HUES6 (cell line): ENCODE data around the gene CYP19A1.
A peak's percentile ranks its signal among the peaks of the same experiment; 100 is the strongest.

Source experiments
- H3K27ac ChIP-seq: 2 replicates; pipeline ENCODE4 v1.7.0; 2013; ENCODE audit warnings: low read depth, mild to moderate bottlenecking, low read length, inconsistent platforms
- H3K27me3 ChIP-seq: 2 replicates; pipeline ENCODE4 v1.6.1; 2013; ENCODE audit warnings: low read length; ENCODE audit not compliant: control insufficient read depth, insufficient read depth
- H3K36me3 ChIP-seq: 2 replicates; pipeline ENCODE4 v1.6.1; 2013; ENCODE audit warnings: low read length; ENCODE audit not compliant: control insufficient read depth, insufficient read depth
- H3K4me1 ChIP-seq: 2 replicates; pipeline ENCODE4 v1.6.1; 2013; ENCODE audit warnings: low read length; ENCODE audit not compliant: control insufficient read depth, insufficient read depth
- H3K4me3 ChIP-seq: 2 replicates; pipeline ENCODE4 v1.5.1; 2013; ENCODE audit warnings: low read depth, low read length
- H3K9ac ChIP-seq: one replicate; pipeline ENCODE4 v1.6.1; 2013; ENCODE audit warnings: mild to moderate bottlenecking, low read length
- H3K9me3 ChIP-seq: 2 replicates; pipeline ENCODE4 v1.6.1; 2013; ENCODE audit warnings: low read depth, low read length; ENCODE audit not compliant: control insufficient read depth, insufficient read depth

The CYP19A1 gene

DNA sequence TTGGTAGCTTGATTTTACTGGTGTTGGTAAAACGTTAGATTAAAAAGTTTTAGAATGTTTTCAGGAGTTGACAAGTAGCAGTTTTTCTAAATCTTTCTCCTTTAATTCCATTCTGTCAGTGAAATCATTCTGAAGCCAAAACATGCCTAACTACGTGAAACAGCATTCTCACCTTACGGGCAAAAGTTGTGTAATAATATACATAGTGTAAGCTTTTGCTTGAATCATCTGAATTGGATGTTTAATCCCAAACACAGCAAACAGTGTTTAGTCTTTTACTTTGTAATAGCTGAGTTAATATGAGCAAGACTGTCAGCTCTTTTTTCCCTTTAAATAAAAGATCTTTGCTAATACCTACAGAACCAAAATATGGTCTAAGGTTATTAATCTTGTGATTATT is 100.6 kb downstream of the CYP19A1 start:
- Histone ChIP-seq H3K9me3 (no peaks in the 10 kb centered on the region), H3K27ac (no peak overlapping the region), H3K36me3 (no peaks in the 10 kb centered on the region), H3K9ac (no peak overlapping the region), H3K4me1 (peaks cover 15% of the 10 kb centered on the region), H3K4me3 (no peak overlapping the region), H3K27me3 (no peaks in the 10 kb centered on the region)

DNA sequence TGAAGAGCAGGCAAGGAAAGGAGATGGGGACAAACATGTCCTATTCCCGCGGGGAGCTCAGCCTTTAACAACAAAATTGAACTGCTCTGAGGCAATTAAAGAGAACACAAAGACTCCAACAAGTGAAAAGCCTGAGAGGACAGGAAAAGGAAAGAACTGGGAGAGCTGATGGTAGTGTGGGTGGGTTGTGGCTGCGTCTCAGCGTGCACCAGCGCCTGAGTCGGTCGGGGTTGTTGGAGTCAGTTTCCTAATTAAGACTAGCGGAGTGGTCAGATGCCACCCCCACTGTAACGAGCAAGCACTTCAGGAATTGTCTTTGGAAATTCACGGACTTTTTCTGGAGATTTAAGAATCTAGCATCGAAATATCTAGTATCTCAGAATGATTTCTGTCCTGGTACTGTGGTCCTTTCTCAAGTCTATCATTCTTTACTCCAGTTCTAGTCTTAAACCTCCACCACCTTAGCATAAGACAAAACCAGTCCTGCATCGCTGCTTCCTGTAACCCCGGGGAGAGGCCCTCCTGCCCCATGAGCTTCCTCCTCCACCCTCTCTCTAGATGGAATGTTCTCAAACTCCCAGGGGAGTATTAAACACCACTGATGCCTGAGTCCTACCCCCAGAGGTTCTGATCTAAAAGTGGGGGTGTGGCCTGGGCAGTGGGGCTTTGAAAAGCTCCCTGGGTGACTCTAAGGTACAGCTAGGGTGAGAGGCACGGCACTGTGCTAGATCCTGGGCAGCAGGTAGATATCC is 104.0 kb downstream of the CYP19A1 start:
- no peak overlapping the region for H3K27ac ChIP-seq
- H3K9ac ChIP-seq: no peak overlapping the region
- peaks cover 3% of the 10 kb centered on the region; the same call in 1 of the 2 replicates for H3K4me1 ChIP-seq

DNA sequence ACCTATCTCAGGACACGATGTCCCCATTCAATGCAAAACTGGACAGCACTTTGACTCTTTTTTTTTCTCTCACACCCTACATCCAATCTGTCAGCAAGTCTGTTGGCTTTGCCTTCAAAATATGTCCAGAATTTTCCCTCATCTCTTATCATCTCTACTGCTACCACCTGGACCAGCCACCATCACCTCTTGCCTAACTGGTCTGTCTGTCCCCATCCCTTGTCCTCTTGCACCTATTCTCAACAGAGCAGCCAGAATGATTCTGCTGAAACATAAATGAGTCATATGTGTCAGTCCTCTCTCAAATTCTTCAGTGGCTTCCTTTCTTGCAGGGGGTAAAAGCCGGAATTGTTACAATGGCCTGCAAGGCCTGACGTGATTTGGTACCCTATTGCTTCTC is 105.8 kb downstream of the CYP19A1 start:
- Histone ChIP-seq H3K27me3 (no peaks in the 10 kb centered on the region), H3K9me3 (no peaks in the 10 kb centered on the region), H3K4me3 (no peak overlapping the region), H3K4me1 (peaks cover 16% of the 10 kb centered on the region), H3K9ac (no peak overlapping the region), H3K36me3 (no peaks in the 10 kb centered on the region), H3K27ac (no peak overlapping the region)

More for the DNA sequence above, 104.0 kb downstream of the CYP19A1 start:
- Histone ChIP-seq H3K36me3 (no peaks in the 10 kb centered on the region), H3K4me3 (no peak overlapping the region), H3K27me3 (no peaks in the 10 kb centered on the region), H3K9me3 (no peaks in the 10 kb centered on the region)

DNA sequence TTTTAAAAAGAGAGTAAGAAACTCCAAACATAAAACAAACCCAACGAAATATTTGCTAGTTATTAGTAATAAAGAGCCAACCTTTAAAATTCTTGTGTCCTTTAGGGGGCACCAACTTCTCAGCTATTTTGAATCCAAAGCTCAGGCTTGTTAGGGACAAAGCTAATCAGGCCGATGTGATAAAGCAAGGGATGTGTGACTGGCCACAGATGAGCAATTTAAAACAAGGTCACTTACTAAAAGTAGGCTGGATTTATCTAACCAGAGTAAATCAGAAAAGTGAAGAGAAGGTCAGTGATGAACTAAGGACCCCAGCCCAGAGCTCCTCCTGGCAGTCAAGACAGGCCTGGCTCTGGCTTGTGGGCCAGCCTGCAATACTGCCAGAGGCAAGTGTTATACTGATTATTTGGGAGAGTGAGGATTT is 108.5 kb downstream of the CYP19A1 start:
- no peaks in the 10 kb centered on the region for H3K36me3 ChIP-seq
- H3K4me1 ChIP-seq: peaks cover 16% of the 10 kb centered on the region
- H3K27me3 ChIP-seq: no peaks in the 10 kb centered on the region
- H3K9ac ChIP-seq: no peak overlapping the region
- no peaks in the 10 kb centered on the region for H3K9me3 ChIP-seq
- no peak overlapping the region for H3K4me3 ChIP-seq
- no peak overlapping the region for H3K27ac ChIP-seq

DNA sequence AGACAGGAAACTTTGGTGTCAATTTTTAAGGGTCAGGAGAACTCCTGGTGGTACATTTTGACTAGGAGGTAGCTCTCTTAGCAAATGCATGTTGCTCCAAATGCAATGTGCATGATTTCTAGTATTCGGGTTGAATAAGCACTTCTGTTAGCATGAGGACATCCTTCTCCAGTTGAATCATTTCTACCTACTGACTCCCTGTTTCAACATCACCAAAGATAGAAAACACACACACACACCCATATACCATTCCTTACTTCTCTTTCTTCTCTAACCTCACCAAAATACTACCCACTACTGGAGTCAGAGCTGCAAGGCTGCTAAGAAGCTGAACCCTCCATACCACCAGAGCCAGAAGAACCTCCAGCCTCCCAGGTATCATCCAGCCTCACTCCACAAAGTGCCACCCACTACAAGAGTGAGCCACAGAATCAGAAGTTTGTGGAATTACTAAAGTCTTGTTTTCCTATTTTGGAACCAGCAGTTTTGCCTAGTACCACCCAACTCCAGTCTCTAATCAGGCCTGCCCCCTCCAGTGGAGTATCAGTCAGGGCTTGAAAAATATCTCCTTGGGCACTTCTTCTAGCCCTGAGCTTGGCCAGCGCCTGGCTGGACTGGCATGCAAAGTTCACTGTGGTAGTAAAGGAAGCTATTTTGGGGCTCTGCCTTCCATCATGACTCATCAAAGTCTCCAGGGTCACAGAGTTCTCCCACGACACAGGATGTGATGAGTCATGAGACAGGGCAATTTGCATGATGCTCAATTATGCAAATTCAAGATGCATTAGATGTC is 110.3 kb downstream of the CYP19A1 start:
- no peak overlapping the region for H3K4me3 ChIP-seq
- H3K9me3 ChIP-seq: no peaks in the 10 kb centered on the region
- peak overlapping the region; percentile 69; the same call in 1 of the 2 replicates for H3K27ac ChIP-seq
- no peaks in the 10 kb centered on the region for H3K27me3 ChIP-seq
- H3K36me3 ChIP-seq: no peaks in the 10 kb centered on the region
- peak overlapping the region; percentile 35 for H3K9ac ChIP-seq
- peaks cover 16% of the 10 kb centered on the region for H3K4me1 ChIP-seq

DNA sequence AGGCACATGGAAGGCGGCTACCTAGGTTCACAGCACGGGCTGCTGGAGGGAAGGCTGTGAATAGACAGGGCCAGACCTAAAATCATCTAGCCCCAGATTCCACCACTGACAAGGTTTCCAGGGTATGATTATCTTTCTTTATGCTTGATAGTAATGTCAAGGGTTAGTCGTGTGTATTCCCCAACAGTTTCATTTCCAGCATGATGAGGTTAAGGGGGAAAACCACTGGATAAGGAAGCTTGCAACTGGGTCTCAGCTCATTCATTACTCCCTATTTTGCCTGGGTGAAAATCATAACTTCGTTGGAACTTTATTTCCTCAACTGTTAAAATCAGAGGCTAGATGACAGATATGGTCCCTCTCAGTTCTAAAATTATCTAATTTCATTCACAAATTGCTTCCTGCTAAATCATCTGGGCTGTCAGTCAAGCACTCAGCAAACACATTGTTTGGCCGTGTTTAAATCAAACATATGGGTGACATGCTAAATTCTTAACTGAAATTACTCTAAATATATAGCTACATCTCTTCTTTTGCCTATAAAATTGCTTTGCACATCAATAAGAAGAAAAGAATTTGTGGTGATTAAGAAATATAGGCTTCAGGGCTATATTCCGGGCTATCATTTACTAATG is 111.7 kb downstream of the CYP19A1 start:
- Histone ChIP-seq H3K36me3 (no peaks in the 10 kb centered on the region), H3K9me3 (no peaks in the 10 kb centered on the region), H3K27me3 (no peaks in the 10 kb centered on the region), H3K4me3 (no peak overlapping the region), H3K9ac (no peak overlapping the region), H3K27ac (no peak overlapping the region), H3K4me1 (peaks cover 16% of the 10 kb centered on the region)

DNA sequence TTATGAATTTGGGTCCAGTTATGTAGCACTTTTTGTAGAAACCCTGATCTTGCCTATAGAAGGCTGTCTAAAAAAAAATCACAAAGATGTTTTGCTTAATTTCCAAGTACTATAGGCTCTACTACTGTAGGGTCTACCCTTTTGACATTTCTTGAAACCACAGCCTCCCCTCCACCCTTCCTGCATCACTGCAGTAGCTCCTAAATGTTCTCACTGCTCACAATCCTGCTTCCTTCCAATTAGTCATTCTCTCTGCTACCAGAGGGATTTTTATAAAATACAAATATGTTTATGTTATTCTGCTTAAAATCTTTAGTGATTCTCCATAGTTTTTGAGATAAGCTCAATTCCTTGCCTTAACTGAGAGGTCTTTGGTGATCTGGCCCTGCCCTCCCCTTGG is 114.0 kb downstream of the CYP19A1 start:
- Histone ChIP-seq H3K4me1 (peaks cover 13% of the 10 kb centered on the region), H3K36me3 (no peaks in the 10 kb centered on the region), H3K27me3 (no peaks in the 10 kb centered on the region), H3K27ac (no peak overlapping the region), H3K4me3 (no peak overlapping the region), H3K9ac (no peak overlapping the region), H3K9me3 (no peaks in the 10 kb centered on the region)

DNA sequence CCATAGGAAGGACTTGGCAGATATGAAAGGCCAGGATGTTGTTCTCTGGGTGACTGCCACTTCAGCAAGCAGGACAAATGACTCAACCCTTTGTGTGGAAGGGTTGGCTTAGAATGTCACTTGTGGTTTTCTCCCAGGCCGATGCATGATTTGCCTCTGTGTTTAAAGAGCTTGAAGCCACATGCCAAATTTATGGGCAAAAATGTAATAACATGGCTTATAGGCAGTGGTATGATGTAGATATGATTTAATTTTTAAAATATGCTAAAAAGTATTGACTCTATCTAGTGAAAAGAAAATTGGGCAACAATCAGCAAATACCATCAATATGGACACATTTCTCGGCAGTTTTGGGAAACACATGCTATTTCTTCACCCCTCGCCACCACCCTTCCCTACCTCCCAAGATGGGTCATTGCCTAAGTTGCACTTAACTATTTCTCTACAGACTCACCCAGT is 114.6 kb downstream of the CYP19A1 start:
- H3K9ac ChIP-seq: no peak overlapping the region
- no peaks in the 10 kb centered on the region for H3K36me3 ChIP-seq
- H3K27ac ChIP-seq: no peak overlapping the region
- no peak overlapping the region for H3K4me3 ChIP-seq
- no peaks in the 10 kb centered on the region for H3K9me3 ChIP-seq
- H3K4me1 ChIP-seq: peaks cover 11% of the 10 kb centered on the region
- no peaks in the 10 kb centered on the region for H3K27me3 ChIP-seq

DNA sequence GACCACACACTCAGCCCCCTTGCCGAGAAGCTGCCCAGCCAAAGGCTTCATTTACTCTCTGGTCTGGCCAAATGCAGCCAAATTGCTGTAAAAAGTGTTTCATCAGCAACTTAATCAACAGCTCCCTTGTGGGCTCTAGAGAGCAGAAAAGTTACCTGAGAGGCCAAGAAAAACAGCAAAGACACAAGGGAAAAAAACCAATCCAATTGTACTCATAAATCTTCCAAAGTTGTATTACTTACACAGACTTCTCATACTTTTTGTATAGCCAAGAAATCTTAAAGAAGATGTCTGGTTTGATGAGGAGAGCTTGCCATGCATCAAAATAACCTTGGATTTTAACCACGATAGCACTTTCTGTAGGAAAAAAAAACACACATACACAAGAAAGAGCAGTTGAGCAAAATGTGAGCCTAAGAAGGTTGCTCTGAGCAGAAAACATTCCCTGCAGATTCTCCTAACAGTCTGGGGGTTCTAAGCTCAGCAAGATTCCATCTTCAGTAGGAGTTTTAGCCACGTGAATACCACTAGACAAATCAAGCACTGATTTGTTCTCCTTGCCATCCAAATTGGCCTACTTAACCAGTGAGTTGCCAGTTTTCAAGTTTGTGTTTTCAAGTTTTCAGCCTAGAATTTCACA is 120.0 kb downstream of the CYP19A1 start:
- H3K9me3 ChIP-seq: no peaks in the 10 kb centered on the region
- no peak overlapping the region for H3K27ac ChIP-seq
- no peaks in the 10 kb centered on the region for H3K27me3 ChIP-seq

DNA sequence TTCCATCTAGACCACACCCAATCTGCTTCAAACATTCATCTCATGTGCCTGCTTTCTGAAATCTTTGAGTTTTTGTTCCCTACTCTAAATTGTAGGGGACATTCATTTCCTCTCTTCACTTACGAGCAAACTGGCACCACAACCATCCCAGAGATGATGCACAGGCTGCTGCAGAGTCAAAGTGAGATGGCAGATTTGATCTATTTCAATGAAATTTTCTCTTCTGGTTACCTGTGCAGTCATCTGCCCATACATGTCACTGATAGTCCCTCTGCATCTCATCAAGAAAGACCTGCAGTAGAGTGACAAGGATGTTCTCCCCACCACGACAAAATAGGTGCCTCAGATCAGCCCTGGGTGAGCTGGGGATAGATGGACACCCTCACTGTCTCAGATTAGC is 125.5 kb downstream of the CYP19A1 start:
- H3K27me3 ChIP-seq: no peaks in the 10 kb centered on the region
- no peak overlapping the region for H3K4me3 ChIP-seq
- H3K36me3 ChIP-seq: no peaks in the 10 kb centered on the region
- no peaks in the 10 kb centered on the region for H3K9me3 ChIP-seq
- H3K9ac ChIP-seq: no peak overlapping the region
- no peaks in the 10 kb centered on the region for H3K4me1 ChIP-seq
- H3K27ac ChIP-seq: no peak overlapping the region

More for the DNA sequence above, 120.0 kb downstream of the CYP19A1 start:
- Histone ChIP-seq H3K36me3 (no peaks in the 10 kb centered on the region), H3K9ac (no peak overlapping the region), H3K4me1 (no peaks in the 10 kb centered on the region), H3K4me3 (no peak overlapping the region)
